ENCODE data around the gene TSPAN17.
"Not testable (repeated sequence)": the region's sequence is repeated elsewhere in the genome, so short reads cannot be mapped to it uniquely, and the experiment has no call there.

TSPAN17 gene, protein sequence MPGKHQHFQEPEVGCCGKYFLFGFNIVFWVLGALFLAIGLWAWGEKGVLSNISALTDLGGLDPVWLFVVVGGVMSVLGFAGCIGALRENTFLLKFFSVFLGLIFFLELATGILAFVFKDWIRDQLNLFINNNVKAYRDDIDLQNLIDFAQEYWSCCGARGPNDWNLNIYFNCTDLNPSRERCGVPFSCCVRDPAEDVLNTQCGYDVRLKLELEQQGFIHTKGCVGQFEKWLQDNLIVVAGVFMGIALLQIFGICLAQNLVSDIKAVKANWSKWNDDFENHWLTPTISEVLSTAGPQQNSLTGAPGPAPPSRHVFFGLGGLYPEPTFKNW

DNA sequence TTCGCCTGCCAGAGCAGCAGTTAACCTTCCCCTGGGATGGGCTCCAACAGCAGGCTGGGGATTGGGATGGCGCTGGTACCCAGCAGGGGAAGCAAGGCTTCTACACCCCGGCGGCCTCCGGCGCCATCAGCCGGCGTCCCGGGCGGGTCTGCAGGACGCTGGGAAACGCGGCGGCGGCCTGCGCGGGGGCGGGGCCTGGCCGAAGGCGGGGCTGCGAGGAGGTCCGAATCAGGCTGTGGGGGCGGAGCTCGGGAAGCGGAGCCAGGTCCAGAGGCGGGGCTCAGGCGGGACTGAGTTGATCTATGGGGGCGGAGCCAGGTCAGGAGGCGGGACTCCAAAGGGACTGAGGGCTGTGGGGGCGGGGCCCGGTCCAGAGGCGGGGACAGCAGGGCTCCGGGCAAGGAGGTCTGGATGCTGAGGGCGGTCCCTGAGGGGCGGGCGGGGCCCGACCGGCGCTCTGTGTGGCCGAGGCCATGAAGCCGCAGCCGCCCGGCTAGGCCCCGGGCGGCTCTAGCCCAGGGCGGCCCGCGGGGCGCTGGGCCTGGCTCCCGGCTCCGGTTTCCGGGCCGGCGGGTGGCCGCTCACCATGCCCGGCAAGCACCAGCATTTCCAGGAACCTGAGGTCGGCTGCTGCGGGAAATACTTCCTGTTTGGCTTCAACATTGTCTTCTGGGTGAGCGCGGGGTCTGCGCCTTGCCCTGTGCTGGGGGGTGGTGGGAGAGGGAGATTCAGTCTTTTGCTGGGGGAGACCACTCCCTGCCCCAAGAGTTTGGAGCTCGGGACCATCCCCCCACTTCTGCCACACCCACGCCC lies at the start of gene TSPAN17:
Gene TSPAN17 (plus strand): TSS at position 455 of the 813 bp plus-strand sequence. CDS start 132 bp downstream, at position 587.
- DNase-seq: peak; percentile 99

DNA sequence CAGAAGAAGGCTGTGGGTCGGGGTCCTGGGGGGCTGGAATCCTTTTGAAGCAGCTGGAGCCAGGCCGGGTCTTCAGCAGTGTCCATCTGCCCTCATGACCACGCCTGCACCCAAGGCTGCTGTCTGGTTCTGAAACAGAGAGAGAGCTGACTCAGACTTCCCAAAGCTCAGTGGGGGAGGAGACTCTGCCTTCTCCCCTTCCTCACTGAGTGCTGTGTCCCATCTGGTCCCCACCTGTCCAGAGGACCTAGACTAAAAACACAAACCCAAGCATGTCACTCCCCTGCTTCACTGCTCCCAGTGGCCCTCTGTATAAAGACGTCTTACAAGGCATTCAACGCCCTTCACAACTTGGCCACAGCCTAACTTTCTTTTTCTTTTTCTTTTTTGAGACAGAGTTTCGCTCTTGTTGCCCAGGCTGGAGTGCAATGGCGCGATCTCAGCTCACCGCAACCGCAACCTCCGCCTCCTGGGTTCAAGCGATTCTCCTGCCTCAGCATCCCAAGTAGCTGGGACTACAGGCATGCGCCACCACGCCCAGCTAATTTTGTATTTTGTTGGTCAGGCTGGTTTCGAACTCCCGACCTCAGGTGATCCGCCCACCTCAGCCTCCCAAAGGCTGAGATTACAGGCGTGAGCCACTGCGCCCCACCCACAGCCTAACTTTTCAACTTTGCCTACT lies 47.4 kb upstream of the TSPAN17 start:
- DNase-seq: not testable (repeated sequence)

DNA sequence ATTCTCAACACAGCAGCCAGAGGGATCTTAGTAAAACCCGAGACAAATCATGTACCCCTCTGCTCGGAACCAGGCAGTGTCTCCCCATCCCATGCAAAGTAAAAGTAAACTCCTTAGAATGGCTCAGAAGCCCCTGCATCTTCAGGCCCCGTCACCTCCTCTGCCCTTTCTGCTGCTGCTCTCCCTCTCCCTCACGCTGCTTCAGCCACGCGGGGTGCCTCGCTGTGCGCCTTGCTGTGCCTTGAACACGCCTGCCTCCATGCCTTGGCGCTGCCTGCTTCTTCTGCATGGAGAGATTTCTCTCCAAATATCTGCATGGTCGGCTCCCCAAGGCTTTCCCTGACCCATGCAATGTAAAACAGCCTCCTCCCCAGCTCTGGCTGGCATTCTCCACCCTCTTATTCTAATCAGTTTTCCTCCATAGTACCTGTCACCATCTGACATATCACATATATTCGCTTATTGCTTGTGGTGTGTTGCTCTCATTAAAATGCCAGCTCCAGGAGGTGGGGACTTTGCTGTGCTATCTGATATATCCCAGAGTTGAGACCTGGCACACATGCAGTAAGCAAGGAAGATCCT lies 45.3 kb upstream of the TSPAN17 start:
- DNase-seq: no peak

DNA sequence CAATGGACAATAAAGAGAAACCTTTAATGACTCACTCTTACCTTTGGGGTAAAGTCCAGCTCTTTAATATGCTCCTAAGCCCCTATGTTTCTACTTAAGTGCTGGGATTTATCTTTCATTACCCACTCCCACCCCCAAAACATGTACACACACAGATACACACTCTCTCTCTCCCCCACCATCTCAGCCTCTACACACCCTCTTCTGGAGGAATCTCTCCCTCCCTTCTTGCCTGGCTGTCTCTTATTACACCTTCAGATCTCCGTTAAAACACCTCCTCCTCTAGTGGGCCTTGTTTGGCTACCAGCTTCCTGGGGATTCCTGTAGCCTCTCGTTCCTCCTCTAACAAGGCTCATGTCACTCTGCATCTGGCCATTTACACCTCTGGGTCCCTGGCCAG lies 44.2 kb upstream of the TSPAN17 start:
- no peak for DNase-seq

DNA sequence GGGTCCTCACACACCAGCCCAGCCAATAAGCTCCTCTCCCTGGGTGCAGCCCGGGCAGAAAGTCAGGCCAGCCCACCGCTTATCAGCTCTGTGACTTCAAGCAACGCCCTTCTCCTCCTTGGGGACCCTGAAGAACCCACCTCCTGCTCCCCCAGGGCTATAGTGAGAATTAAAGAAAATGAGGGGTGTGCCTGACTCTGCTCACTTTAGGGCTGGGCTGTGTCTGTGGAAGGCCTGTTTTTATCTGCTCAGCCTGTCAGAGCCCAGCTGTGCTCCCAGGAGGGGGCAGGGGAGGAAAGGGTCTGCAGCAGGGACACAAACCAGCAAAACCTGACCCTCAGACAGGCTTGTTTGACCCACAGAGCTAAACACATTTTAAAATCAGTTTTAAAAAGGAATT lies 41.3 kb upstream of the TSPAN17 start:
- no peak for DNase-seq

DNA sequence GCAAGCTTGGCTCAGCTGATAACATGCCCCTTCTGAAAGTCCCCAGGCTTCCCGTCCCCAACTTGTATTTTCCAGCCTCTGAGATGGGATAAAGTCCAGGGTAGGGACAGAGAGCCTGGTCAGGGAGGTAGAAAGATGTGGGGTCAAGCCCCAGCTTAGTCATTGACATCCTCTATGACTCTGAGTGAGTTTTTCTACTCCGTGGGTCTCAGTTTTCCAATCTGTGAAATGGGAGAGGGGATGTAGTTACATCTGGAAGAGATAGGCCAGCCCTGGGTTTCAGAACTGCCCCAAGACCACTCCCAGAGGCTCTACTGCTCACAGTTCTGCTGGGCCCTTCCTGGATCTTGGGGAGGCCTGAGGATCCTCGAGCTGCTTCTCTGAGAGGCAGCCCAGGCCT lies 40.4 kb upstream of the TSPAN17 start:
- DNase-seq: no peak

DNA sequence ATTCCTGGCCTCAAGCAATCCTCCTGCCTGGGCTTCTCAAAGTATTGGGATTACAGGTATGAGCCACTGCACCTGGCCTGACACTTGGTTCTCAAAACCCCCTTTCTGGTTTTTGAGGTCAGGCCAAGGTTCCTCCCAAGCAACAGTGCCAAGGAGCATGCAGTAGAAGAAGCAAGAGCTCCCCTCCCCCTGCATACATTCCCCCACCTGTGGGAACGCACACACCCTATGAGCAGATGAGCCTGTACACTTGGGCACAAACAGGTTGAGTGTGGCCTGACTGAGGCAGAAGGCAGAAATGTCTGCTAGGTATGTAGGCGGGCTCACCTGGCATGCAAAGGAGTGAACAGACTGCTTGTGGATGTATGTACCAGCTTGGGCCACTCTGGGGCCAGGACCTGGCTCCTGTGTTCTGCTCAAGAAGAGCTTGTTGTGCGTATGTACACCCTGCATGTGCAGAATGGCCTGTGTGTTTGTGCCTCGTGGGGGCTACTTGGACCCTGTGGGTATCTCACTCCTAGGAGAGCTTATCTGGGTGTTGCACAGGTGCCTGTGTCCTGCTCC lies 39.1 kb upstream of the TSPAN17 start:
- DNase-seq: no peak

DNA sequence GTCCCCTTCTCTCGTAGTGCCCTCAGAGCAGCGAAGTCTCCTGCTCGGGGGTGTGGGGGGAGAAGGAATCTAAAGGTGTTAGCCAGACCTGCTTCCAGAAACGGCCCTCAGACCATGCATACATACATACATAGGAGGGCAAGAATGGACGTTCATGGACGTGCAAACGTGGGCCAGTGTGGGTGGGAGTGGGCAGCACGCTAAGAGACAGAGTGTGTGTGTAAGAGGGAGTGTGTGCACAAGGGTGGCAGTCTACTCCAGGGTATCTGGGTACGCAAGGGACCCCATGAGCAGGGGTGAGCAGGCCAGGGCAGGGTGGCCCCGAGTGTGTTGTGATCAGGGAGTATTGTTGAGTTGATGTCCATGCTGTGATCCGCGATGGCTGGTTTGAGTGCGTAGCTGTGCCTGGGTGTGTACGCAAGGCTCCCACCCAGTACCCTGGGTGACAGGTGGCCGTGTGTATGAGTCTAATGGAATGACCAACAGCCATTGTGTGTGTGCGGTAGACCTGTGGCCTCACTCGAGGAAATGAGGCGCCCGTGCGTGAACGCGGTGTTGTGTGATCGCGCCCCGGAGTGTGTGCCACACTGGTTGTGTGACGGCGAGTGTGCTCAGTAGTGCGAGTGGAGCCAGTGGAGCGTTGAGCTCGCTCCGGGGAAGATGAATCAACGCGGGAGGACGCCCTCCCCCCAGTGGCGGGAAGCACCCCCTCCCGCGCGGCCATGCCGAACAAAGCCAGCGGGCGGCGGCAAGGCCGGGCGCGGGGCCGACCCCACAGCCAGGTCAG lies 38.2 kb upstream of the TSPAN17 start:
- peak; percentile 13 for DNase-seq

DNA sequence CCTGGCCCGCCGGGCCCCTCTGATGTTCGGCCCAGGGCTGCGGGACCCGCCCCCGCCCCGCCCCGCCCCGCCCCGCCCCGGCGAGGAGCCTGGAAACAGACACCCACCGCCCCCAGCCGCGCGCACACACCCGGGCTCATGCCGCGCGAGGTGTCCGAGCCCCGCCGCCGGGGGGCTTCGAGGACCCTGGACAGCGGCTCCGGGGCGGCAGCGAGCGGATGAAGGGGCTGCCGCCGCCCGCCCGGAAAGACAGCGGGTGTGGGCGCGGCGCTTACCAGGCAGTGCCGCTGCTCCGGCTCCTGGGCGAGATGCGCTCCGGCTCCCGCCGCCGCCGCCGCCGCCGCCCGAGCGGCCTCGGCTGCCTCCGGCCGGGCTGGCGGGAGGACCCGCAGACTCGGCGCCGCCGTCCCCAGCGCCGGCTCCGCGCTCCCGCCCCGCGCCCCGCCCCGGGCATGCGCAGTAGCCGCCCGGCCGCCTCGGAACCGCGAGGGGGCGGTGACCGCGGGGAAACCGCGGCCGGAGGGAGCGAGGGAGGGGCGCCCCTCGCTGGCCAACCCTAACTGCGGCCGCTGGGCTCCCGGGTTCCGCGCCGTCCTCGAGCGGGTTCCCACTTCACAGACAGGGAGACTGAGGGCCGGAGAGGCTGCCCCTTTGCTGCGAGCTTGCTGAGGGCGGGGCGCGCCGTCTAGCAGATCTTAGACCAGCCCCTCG lies 37.4 kb upstream of the TSPAN17 start, which contains the start of gene GPRIN1:
Gene GPRIN1 (minus strand): TSS at position 433 of the 711 bp plus-strand sequence. CDS start 10,322 bp downstream, outside the sequence.
- peak; percentile 57 for DNase-seq

DNA sequence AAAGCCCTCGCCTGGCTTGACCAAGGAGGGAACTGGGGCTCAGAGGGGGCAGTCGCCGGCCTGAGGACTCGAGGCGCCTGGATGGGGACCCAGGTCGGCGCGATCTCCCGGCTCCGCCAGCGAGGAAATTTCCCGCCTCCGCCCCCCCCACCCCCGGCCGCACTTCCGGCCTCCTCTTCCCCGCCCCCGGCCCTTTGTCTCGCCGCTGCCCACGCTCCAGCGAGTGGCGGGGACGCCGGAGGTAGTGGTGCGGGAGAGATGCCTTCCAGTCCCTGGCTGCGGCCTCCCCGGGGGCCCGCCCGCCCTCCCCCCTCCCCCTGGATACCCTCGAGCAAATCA lies 36.9 kb upstream of the TSPAN17 start:
- DNase-seq: no peak

DNA sequence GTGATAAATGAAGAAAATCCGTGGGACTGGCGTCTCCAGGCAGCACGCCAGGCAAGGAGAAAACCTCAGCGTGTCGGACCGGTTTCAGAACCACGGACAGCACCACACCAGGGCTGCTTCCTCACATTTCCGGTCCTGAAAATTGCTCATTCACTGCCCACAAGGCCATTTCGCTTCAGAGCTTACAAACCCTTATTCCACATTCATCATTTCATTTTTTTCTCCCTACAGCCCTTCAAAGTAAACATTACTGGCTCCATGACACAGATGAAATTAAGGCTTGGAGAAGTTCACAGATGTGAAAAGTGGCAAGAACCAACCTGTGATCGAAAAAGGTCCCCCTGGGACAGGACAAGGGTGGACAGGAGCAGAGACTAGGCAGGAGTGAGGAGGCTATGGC lies 35.8 kb upstream of the TSPAN17 start:
- DNase-seq: peak; percentile 56

DNA sequence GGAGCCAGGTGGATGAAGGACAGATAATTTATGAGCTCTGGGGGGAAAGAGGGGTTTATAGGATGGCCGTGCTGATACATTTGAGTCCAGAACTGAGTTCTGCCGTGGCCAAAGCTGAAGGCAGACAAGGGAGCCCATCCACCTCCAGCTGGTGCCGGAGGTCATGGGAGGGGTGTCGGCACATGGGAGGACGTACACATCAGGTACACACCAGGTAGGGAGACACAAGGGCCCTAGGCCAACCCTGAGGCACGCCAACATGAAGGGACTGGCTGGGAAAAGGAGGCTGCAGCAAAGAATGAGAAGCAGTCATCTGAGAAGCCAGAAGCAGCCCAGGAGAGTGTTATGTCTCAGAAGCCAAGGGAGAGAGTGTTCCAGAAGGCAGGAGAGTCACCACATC lies 35.3 kb upstream of the TSPAN17 start:
- no peak for DNase-seq

DNA sequence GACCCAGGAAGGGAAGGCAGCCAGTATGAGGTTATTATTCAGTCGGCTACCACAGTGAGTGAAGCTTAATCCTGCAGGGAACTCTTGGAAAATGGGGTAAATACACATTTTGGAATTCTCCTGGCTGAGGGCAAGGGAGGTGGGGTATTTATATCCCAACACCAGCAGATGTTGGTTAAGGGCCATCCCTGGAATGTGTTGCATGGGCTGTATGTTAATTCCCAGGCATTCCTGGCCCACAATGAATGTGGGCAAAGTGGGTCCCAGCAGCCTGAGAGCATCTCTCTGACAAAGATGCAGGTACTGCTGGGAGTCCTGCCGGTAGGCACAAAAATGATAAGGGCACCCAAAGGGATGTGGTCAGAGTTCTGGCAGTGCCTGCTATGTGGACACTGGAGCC lies 34.4 kb upstream of the TSPAN17 start:
- no peak for DNase-seq

DNA sequence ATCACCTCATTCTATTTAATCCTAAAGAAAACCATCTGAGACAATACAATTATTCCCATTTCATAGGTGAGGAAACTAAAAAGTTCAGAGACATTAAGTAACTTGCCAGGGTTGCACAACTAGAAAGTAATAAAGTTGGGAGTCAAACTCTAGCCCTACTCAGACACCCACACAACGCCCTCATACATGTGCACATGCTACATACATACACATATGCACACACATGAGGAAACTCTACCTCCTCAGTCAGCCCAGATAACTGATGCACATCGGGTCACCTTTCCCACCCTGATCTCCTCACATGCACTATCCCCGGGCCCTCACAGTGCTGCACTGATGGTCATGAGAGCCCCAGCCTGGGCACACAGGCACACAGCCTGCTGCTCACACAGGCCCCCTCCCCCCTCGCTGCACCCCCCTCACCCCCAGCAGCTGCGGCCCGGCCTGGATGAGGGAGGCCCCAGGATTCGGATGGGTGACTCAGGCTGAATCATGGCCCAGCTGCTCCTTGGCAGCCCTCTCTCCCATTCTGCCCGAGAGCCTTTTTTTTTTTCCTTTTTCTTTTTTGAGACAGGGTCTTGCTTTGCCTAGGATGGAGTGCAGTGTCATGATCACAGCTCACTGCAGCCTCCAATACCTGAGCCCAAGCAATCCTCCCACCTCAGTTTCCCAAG lies 32.3 kb upstream of the TSPAN17 start:
- DNase-seq: no peak

DNA sequence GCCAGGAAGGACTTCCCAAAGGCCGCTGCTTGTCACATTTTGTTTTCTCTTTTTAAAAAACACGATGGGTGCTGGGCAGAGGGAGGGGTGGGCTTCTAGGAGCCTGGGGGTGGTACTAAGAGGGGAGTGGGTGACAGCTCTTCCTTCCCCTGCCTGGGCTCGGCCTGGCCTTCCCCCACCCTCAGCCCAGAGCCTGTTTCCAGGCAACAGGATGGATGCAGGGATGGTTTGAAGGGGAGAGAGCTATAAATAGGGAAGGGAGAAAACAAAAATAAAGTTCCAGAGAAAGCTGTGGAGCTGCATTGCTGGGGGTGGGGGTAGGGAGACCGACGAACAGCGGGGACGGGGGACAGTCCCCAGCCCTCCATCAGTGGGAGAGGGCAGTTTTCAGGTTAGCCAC lies 30.8 kb upstream of the TSPAN17 start:
- no peak for DNase-seq

DNA sequence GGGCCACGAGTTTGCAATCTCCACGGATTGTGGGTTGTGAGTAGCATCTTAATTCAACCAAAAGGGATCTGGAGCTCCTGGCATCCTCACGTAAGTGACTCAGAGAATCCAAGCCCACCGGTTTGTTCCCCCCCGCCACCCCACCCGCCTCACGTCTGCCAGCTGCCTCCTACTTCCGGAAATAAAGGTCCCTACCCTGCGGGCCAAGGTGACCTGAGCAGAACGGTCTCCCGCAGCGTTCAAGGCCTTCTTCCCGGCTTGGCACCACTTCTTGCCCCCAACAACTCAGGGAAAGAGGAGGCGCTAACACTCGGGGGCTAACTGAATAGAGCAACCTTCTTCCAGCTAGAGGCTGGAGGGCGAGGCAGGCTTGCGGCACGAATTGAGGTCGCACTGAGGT lies 28.5 kb upstream of the TSPAN17 start:
- DNase-seq: no peak

DNA sequence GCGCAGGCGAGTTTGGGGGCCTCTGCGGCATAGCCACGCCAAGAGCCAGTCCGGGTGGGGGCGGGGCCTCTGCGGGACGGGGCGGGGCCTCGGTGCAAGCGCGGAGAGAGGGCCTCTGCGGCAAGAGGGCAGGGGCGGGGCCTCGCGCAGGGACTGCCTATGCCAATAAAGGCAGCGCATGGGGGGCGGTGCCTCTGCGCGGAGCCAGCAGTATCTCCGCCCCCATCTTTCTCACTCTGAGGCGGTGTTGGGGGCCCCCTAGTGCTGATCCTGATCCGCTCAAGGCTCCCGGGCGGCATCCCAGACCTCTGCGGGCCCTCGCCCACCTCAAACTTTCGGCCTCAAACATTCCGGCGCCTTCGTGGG lies 28.1 kb upstream of the TSPAN17 start:
- DNase-seq: peak; percentile 84

DNA sequence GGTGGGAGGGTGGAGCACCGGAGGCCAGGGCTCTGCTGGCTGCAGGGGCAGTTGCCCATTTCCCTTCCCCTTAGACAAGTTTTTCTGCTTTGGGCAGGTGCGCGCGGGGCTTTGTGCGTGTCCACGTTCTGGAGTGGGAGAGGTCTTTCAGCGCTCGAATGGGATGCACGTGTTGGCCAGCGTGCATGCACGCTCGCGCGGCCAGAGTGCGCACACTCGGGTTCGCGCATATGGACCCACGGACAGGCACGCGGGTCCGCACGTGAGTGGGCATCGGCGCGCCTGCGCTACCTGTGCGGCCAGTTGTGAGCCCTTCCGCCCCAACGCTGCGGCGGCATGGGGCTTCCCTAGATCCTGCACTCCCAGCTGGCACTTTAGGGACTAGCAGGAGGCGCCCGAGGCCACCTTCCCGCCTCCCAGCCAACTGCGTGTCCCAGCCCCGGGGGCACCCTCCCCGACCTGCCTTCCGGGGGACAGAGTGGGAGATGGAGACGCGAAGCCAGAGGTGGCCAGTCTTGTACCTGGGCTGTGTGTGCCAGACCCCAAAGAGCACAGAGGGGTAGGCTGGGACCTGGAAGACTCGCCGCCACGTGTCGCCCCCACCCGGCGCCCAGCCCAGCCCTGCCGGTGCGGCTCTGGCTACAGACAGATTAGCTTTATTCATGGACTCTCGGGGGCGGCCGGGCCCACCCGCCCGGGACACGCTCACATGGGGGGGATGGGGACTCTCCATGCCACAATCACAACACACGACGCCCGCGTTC lies 27.5 kb upstream of the TSPAN17 start:
- no peak for DNase-seq

DNA sequence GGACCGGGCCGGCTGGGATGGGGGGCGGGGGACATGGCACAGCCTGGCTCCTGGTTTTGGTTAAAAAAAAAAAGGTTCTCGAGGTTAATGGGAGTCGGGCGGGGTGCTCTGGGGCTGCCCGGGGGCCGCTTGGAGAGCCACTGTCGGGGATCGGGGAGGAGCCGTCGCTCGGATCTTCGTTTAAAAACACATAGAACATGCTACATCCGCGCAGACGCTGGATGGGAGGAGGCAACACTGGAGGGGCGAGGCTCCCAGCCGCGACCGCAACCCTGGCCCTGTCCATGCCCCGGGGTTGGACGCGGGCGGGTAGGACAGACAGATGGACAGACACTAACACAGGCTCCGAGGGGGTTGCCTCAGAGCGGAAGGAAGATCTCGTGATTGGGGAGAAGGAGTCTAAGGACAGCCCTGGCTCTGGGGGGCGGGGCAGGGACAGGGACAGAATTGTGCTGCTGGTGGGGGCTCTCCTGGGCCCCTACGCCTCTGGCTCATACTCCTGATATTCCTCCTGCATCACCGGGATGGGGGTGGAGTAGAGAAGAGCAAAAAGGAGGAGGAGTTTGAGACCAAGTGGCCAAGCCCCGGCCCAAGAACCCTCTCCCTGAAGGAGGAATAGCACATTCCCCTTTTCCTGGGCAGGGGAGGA lies 26.8 kb upstream of the TSPAN17 start:
- no peak for DNase-seq

DNA sequence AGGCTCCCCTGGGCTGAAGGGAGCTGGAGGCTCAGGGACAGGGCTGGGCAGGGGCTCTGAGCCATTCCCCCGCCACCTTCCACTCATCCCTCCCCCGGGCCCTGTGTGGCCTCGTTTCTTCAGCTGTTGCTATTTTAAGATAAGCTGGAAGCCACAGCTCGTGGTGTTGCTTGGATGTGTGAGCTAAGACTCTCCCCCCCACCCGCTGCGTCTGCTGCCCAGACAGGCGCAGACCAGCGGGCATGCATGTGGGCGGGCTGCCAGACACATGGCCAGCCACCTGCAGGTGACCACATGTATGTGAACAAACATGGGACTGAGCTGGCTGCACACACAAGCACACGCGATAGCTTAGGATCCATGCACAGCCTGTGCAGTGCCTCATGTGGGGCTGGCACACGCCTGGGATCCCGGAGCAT lies 25.6 kb upstream of the TSPAN17 start:
- DNase-seq: no peak

Measured in CD4-positive, alpha-beta T cell treated with Interleukin-12 subunit alpha and Interleukin-12 subunit beta, for 1 hour (primary cell).